SU-DHL-6 (cell line): ENCODE results near the gene CASP9.

Source experiments
- EZH2phosphoT487 ChIP-seq: fragments of 200-600 bp; sonication (generic), shearing (Covaris generic); conservative IDR thresholded peaks from 2 replicates; pipeline ENCODE4 v1.6.1; 2018; ENCODE audit warnings: mild to moderate bottlenecking, antibody characterized with exemption, low read length, moderate library complexity, mixed read lengths
- TF ChIP-seq, protein P1 (sequence below): fragments of 200-600 bp; sonication (generic); IDR thresholded peaks from one replicate; pipeline ENCODE4 v1.5.1; 2017; ENCODE audit warnings: antibody characterized with exemption, mild to moderate bottlenecking, low read length, moderate library complexity; ENCODE audit not compliant: insufficient read depth, poor library complexity, severe bottlenecking

GRCh38 chr1:15513919-15514318, 10.1 kb downstream of the CASP9 start:
- TF ChIP-seq, protein P1, sequence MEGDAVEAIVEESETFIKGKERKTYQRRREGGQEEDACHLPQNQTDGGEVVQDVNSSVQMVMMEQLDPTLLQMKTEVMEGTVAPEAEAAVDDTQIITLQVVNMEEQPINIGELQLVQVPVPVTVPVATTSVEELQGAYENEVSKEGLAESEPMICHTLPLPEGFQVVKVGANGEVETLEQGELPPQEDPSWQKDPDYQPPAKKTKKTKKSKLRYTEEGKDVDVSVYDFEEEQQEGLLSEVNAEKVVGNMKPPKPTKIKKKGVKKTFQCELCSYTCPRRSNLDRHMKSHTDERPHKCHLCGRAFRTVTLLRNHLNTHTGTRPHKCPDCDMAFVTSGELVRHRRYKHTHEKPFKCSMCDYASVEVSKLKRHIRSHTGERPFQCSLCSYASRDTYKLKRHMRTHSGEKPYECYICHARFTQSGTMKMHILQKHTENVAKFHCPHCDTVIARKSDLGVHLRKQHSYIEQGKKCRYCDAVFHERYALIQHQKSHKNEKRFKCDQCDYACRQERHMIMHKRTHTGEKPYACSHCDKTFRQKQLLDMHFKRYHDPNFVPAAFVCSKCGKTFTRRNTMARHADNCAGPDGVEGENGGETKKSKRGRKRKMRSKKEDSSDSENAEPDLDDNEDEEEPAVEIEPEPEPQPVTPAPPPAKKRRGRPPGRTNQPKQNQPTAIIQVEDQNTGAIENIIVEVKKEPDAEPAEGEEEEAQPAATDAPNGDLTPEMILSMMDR: no peak
- TF ChIP-seq EZH2phosphoT487: no peak
